ENCODE data around the gene CYTH3. TPM values are rescaled to one million over a fixed set of nuclear protein-coding genes. Genes with fewer than 3 reads are reported as not detected.

The CYTH3 gene
- total RNA-seq, 2 donors from 2014 or later = 12.3 to 37.7 TPM

DNA sequence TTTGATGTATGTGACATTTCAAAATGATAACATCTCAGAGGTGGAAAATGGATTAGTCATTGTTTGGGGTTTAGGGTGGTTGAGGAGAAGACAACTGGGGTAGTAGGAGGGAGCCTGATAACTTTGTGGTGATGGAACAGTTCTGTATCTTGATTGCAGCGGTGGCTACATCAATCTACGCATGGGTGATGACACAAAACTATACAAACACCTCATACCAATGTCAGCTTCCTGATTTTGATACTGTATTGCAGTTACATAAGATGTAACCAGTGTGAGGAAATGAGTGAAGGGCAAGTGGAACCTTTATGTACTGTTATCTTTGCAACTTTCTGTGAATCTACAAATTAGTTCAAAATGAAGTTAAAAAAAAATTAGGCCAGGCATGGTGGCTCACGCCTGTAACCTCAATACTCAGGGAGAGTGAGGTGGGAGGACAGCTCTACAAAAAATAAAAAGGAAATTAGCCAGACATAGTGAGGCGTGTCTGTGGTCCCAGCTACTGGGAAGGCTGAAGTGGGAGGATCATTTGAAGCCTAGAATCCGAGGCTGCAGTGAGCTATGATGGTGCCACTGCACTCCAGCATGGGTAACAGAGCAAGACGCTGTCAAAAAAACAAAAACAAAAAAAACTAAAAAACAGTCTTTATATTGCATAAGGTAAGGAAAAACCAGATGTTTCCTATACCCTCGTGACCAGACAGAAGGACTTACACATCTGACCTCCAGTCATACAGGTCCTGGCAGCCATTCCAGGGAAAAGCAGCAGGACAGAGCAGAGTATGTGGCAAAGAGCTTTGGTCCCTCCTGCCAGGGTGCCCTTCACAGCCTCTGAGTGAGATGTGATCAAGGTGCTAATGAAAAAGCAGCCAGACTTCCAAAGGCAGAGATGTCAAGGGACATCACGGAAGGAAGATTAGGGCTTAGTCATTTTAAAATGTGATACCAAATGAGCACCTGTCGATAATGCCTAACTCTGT is 50.8 kb downstream of the CYTH3 start:
- Histone ChIP-seq H3K4me3 (no peak overlapping the region), H3K4me1 (replicated peaks) (no peaks in the 10 kb centered on the region), H3K27me3 (replicated peaks; ENCODE audit: insufficient read depth) (no peaks in the 10 kb centered on the region), H3K9me3 (no peaks in the 10 kb centered on the region), H3K36me3 (no peaks in the 10 kb centered on the region), H3K27ac (no peak overlapping the region)
- TF ChIP-seq, protein P1, sequence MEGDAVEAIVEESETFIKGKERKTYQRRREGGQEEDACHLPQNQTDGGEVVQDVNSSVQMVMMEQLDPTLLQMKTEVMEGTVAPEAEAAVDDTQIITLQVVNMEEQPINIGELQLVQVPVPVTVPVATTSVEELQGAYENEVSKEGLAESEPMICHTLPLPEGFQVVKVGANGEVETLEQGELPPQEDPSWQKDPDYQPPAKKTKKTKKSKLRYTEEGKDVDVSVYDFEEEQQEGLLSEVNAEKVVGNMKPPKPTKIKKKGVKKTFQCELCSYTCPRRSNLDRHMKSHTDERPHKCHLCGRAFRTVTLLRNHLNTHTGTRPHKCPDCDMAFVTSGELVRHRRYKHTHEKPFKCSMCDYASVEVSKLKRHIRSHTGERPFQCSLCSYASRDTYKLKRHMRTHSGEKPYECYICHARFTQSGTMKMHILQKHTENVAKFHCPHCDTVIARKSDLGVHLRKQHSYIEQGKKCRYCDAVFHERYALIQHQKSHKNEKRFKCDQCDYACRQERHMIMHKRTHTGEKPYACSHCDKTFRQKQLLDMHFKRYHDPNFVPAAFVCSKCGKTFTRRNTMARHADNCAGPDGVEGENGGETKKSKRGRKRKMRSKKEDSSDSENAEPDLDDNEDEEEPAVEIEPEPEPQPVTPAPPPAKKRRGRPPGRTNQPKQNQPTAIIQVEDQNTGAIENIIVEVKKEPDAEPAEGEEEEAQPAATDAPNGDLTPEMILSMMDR (IDR thresholded peaks at IDR 0.05) = no peak
- TF ChIP-seq POLR2AphosphoS5 (IDR thresholded peaks at IDR 0.05) = no peak
- TF ChIP-seq POLR2A (IDR thresholded peaks at IDR 0.05) = no peak
- intact Hi-C loops (cut with DNase I) = no loop called here
- 84% methylated on average over 9 of the region's 9 CpGs for WGBS
- DNase-seq (ENCODE audit: low spot score) = no peak

DNA sequence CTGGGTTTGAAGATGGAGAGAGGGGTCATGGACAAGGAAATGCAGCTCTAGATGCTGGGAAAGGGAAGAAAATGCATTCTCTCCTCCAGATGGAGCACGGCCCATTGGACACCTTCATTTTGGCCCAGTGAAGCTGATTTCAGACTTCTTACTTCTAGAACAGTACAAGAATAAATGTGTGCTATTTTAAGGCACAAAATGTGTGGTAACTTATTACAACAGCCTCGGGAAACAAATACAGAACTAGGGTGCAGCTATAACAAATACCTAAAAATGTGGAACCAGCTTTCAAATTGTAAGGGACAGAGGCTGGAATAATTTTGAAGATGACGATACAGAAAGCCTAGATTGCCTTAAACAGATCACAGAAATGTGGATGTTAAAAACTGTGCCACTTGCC is 54.1 kb downstream of the CYTH3 start:
- DNase-seq (ENCODE audit: low spot score) = no peak
- no peak overlapping the region for H3K27ac ChIP-seq
- no peaks in the 10 kb centered on the region for H3K36me3 ChIP-seq
- TF ChIP-seq POLR2A (IDR thresholded peaks at IDR 0.05) (no peak), POLR2AphosphoS5 (IDR thresholded peaks at IDR 0.05) (no peak)
- TF ChIP-seq, protein P1 (IDR thresholded peaks at IDR 0.05) = no peak
- WGBS = 78% methylated on average over 3 of the region's 3 CpGs
- intact Hi-C loops (cut with DNase I) = no loop called here
- no peaks in the 10 kb centered on the region for H3K9me3 ChIP-seq
- H3K27me3 ChIP-seq (replicated peaks; ENCODE audit: insufficient read depth) = no peaks in the 10 kb centered on the region
- H3K4me3 ChIP-seq = no peak overlapping the region
- no peaks in the 10 kb centered on the region for H3K4me1 ChIP-seq (replicated peaks)

DNA sequence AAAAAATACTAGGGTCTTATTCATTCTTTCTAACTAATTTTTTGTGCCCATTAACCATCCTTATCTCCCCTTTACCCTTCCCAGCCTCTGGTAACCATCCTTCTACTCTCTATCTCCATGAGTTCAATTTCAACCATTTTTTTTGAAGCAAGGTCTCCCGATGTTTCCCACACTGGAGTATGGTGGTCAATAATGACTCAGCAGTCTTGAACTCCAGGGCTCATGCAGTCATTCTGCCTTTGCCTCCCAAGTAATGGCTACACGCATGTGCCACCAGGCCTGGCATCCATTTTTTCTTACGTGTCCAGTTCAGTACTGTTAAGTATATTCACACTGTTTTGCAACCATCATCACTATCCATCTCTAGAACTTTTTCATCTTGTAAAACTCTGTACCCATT is 60.4 kb downstream of the CYTH3 start:
- Histone ChIP-seq H3K36me3 (no peaks in the 10 kb centered on the region), H3K9me3 (no peaks in the 10 kb centered on the region), H3K27me3 (replicated peaks; ENCODE audit: insufficient read depth) (no peaks in the 10 kb centered on the region), H3K4me1 (replicated peaks) (no peaks in the 10 kb centered on the region), H3K27ac (no peak overlapping the region), H3K4me3 (no peak overlapping the region)
- WGBS = 99% methylated on average over 3 of the region's 3 CpGs
- intact Hi-C loops (cut with DNase I) = no loop called here
- TF ChIP-seq, protein P1 (IDR thresholded peaks at IDR 0.05) = no peak
- TF ChIP-seq POLR2A (IDR thresholded peaks at IDR 0.05) (no peak), POLR2AphosphoS5 (IDR thresholded peaks at IDR 0.05) (no peak)
- no peak for DNase-seq (ENCODE audit: low spot score)

DNA sequence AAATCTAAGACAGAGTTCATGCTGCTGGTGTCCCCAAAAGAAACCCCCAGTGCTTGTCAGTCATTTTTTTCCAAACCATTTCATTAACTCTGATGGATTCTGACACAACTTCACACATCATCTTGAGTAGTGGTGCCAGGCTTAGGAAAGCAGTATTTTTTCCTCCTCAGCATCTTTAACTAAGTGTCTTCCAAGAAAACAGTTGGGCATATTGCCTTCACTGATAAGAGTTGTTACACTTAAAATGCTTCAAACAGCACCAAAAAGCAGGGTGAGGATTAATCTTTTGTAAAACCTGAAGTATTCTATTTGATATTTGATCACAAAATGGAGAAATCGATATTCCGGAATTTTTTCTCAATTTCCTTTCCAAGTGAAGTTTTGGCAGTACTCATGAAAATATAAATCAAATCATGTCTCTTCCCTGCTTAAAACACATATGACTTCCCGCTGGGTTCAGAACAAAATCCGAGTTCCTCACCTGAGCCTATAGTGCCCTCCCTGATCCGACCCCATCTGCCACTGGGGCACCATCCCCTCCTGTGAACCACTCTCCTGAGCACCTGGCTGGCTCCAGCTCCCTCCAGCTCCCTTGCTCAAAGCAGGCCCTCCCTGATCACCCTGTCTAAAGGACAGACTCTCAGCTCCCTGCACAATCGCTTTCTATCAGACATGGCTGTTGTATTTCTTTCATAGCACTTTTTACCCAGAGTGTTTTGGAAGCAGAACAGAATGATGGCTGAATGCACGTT is 61.6 kb downstream of the CYTH3 start:
- TF ChIP-seq, protein P1 (IDR thresholded peaks at IDR 0.05) = no peak
- no peak for TF ChIP-seq POLR2A (IDR thresholded peaks at IDR 0.05)
- DNase-seq (ENCODE audit: low spot score) = no peak
- Histone ChIP-seq H3K9me3 (no peaks in the 10 kb centered on the region), H3K27me3 (replicated peaks; ENCODE audit: insufficient read depth) (no peaks in the 10 kb centered on the region), H3K4me1 (replicated peaks) (no peaks in the 10 kb centered on the region), H3K27ac (no peak overlapping the region), H3K4me3 (no peak overlapping the region), H3K36me3 (no peaks in the 10 kb centered on the region)
- WGBS = 84% methylated on average over 7 of the region's 7 CpGs
- intact Hi-C loops (cut with DNase I) = no loop called here

Data from prostate gland (tissue), 2 donors.